ENCODE results near the gene NFYA. TPM values are rescaled to one million over a fixed set of nuclear protein-coding genes. Genes with fewer than 3 reads are reported as not detected.

Gene NFYA
- total and polyA plus RNA-seq, 9 of the 15 experiments (the other 6 are each of a cell fraction or from before 2014, with no cell fraction given), result 7.3 to 37.1 (median 21.8) TPM

- TF ChIP-seq KDM4B (IDR thresholded peaks at IDR 0.05; ENCODE audit: borderline replicate concordance in 2 of 2, low read depth in 1 of 2) (peak in 1 of 2 experiments; percentile 52; a peak in 1 of 4 replicates), SP1 (CRISPR knock-in tag; IDR thresholded peaks at IDR 0.05) (peak; percentile 87; the same call in 1 of the 2 replicates), POLR2G (IDR thresholded peaks at IDR 0.05; ENCODE audit: low read depth, low read length) (peak; percentile 84), BCL6 (CRISPR knock-in tag; IDR thresholded peaks at IDR 0.05) (no peak), ZNF146 (CRISPR knock-in tag; IDR thresholded peaks at IDR 0.05; ENCODE audit: unreplicated experiment) (no peak), CCAR2 (IDR thresholded peaks at IDR 0.05; ENCODE audit: low read depth, low read length) (no peak), BDP1 (IDR thresholded peaks at IDR 0.05; ENCODE audit: insufficient read depth, insufficient read length) (no peak), ATF4 (CRISPR knock-in tag; IDR thresholded peaks at IDR 0.05) (0 out of 2 replicates have a peak, but pooled peaks have one; percentile 8), CTCF (IDR thresholded peaks at IDR 0.05 in 2 of 3, conservative IDR thresholded peaks at IDR 0.05 in 1 of 3; ENCODE audit: insufficient read depth in 2 of 3, low read depth in 1 of 3, low read length in 3 of 3) (peak in 2 of 3 experiments; percentile 1 to 36; a peak in 2 of 6 replicates), ZNF695 (CRISPR knock-in tag; IDR thresholded peaks at IDR 0.05) (no peak), EGR1 (conservative IDR thresholded peaks at IDR 0.05) (no peak; the same call in none of the 2 replicates), HES1 (IDR thresholded peaks at IDR 0.05; ENCODE audit: low read depth) (peak; percentile 45; the same call in 1 of the 2 replicates), YBX1 (IDR thresholded peaks at IDR 0.05) (no peak), ZZZ3 (IDR thresholded peaks at IDR 0.05) (no peak), MEF2D (tag; conservative IDR thresholded peaks at IDR 0.05; ENCODE audit: low read depth) (no peak), MAX (CRISPR knock-in tag; IDR thresholded peaks at IDR 0.05) (peak; percentile 45; the same call in 1 of the 2 replicates), MLLT1 (IDR thresholded peaks at IDR 0.05) (peak in 1 of 2 experiments; percentile 79; a peak in 1 of 4 replicates), BHLHE40 (IDR thresholded peaks at IDR 0.05; ENCODE audit: low read length) (0 out of 2 replicates have a peak, but pooled peaks have one; percentile 38), RBM34 (IDR thresholded peaks at IDR 0.05; ENCODE audit: borderline replicate concordance, insufficient read depth, low read length) (no peak), SIN3A (IDR thresholded peaks at IDR 0.05; ENCODE audit: borderline replicate concordance in 2 of 2, control insufficient read depth in 1 of 2, low read depth in 2 of 2, low read length in 2 of 2) (peak; percentile 66 to 88; a peak in 2 of 4 replicates), ZNF124 (CRISPR knock-in tag; IDR thresholded peaks at IDR 0.05) (no peak)
Observed at GRCh38 chr6:41071923-41072835, 595 bp upstream of the NFYA start, which contains the start of gene OARD1 (continued).

Measured in K562 (cell line).